HCT116 (cell line): ENCODE data around the gene DHX58. TPM values are rescaled to one million over a fixed set of nuclear protein-coding genes. Genes with fewer than 3 reads are reported as not detected.

Source experiments
- ATAC-seq: fragments of 200-7000 bp; cut with Tn5 transposase; 2 replicates; pipeline ENCODE4 v1.9.1; 2020; ENCODE audit warnings: mild to moderate bottlenecking, moderate library complexity
- BruUV-seq: library from RNA; stranded (reverse); fragments of 400-500 nt; replicated peaks from 2 replicates; lab custom pipeline; 2021; lab: Mats Ljungman, UMichigan
- CTCF ChIA-PET: fragments of 300-600 bp; sonication (Branson Sonifier 250); formaldehyde crosslinking; loops from one replicate; lab custom pipeline; 2021; ENCODE audit warnings: antibody characterized with exemption; lab: Charles Lee
- POLR2A ChIA-PET: fragments of 300-600, 350-600 bp; sonication (Branson Sonifier 250); formaldehyde crosslinking; loops from one replicate; lab custom pipeline; 2021; ENCODE audit warnings: antibody characterized with exemption; lab: Charles Lee
- RAD21 ChIA-PET, 2 experiments: fragments of 300-600 bp; sonication (Branson Sonifier 250); formaldehyde crosslinking; loops; one replicate each; lab custom pipeline; 2023; ENCODE audit warnings: low total read pairs in 2 of 2; ENCODE audit not compliant: uncharacterized antibody in 2 of 2, unreplicated experiment in 2 of 2, low non-redundant PET in 1 of 2; lab: Charles Lee
- DNase-seq: peaks from one replicate; pipeline ENCODE4 v3.0.0-alpha.2; 2010; ENCODE audit warnings: low read depth, low spot score
- H2AFZ ChIP-seq: fragments of 200-600 bp; shearing (Covaris generic), sonication (generic); 2 replicates; pipeline ENCODE4 v1.6.1; 2017; ENCODE audit warnings: low read depth, mixed run types, mixed read lengths, antibody characterized with exemption, low read length; ENCODE audit not compliant: poor library complexity, severe bottlenecking
- H3K27ac ChIP-seq: 2 replicates; pipeline ENCODE4 v1.5.1; 2012; ENCODE audit warnings: low read depth, low read length
- H3K27me3 ChIP-seq: fragments of 200-600 bp; sonication (generic); 2 replicates; pipeline ENCODE4 v1.6.1; 2016; ENCODE audit warnings: mixed run types, low read length, mixed read lengths; ENCODE audit not compliant: insufficient read depth
- H3K36me3 ChIP-seq, 2 experiments: fragments of 200-500 bp in 1 of 2; fragments of 200-600 bp in 1 of 2; sonication (Bioruptor generic) in 1 of 2; sonication (generic) in 1 of 2; 2 replicates each; pipeline versions ENCODE4 v1.5.1 to v1.6.1; 2014 to 2016; ENCODE audit warnings: low read length in 2 of 2, inconsistent platforms in 1 of 2, mixed read lengths in 1 of 2, mixed run types in 1 of 2; ENCODE audit not compliant: insufficient read depth in 2 of 2, control insufficient read depth in 1 of 2
- H3K4me1 ChIP-seq, 2 experiments: fragments of 200-600 bp in 1 of 2; sonication (generic) in 1 of 2; 2 replicates each; pipeline versions ENCODE4 v1.5.1 to v1.6.1; 2012 to 2017; ENCODE audit warnings: low read length in 2 of 2, inconsistent platforms in 1 of 2, mild to moderate bottlenecking in 1 of 2, mixed read lengths in 1 of 2, mixed run types in 1 of 2, moderate library complexity in 1 of 2; ENCODE audit not compliant: insufficient read depth in 2 of 2, control insufficient read depth in 1 of 2
- H3K4me2 ChIP-seq: fragments of 200-600 bp; sonication (generic); 2 replicates; pipeline ENCODE4 v1.6.1; 2017; ENCODE audit warnings: mixed run types, low read length, mixed read lengths
- H3K4me3 ChIP-seq, 2 experiments: fragments of 200-600 bp in 1 of 2; sonication (generic) in 1 of 2; replicated peaks in 1 of 2; 2 replicates each; pipeline ENCODE4 v1.5.1; 2011 to 2016; ENCODE audit warnings: low read length in 2 of 2, control low read depth in 1 of 2, low read depth in 1 of 2, mild to moderate bottlenecking in 1 of 2, mixed read lengths in 1 of 2, mixed run types in 1 of 2
- H3K79me2 ChIP-seq: fragments of 200-600 bp; sonication (generic); 2 replicates; pipeline ENCODE4 v1.6.1; 2017; ENCODE audit warnings: mild to moderate bottlenecking, mixed run types, low read length, moderate library complexity, mixed read lengths; ENCODE audit not compliant: insufficient read depth
- H3K9ac ChIP-seq: fragments of 200-600 bp; sonication (generic); 2 replicates; pipeline ENCODE4 v1.6.1; 2016; ENCODE audit warnings: low read length, mixed read lengths
- H3K9me2 ChIP-seq: fragments of 200-600 bp; sonication (generic), shearing (Covaris generic); 2 replicates; pipeline ENCODE4 v1.6.1; 2017; ENCODE audit warnings: mixed run types, mild to moderate bottlenecking, moderate library complexity; ENCODE audit not compliant: insufficient read depth
- H3K9me3 ChIP-seq, 2 experiments: fragments of 200-500 bp in 1 of 2; fragments of 200-600 bp in 1 of 2; sonication (Bioruptor generic) in 1 of 2; sonication (generic) in 1 of 2; 2 replicates each; pipeline ENCODE4 v1.6.1; 2014 to 2017; ENCODE audit warnings: low read length in 2 of 2, mixed read lengths in 2 of 2, inconsistent platforms in 1 of 2, low read depth in 1 of 2, mild to moderate bottlenecking in 1 of 2, mixed run types in 1 of 2, moderate library complexity in 1 of 2; ENCODE audit not compliant: control insufficient read depth in 1 of 2, insufficient read depth in 1 of 2
- H4K20me1 ChIP-seq: fragments of 200-600 bp; sonication (generic), shearing (Covaris generic); 2 replicates; pipeline ENCODE4 v1.6.1; 2017; ENCODE audit warnings: mixed run types, mild to moderate bottlenecking, moderate library complexity; ENCODE audit not compliant: insufficient read depth
- CTCF ChIP-seq, 3 experiments: fragments of 200-600 bp in 1 of 3; sonication (generic) in 1 of 3; IDR thresholded peaks in 2 of 3; conservative IDR thresholded peaks in 1 of 3; 2 replicates each; pipeline ENCODE4 v1.5.1; 2012 to 2017; ENCODE audit warnings: low read depth in 2 of 3, low read length in 2 of 3, antibody characterized with exemption in 1 of 3, borderline replicate concordance in 1 of 3, control low read depth in 1 of 3, mild to moderate bottlenecking in 1 of 3, mixed read lengths in 1 of 3, mixed run types in 1 of 3, moderate library complexity in 1 of 3; ENCODE audit not compliant: insufficient read depth in 1 of 3
- POLR2A ChIP-seq: IDR thresholded peaks from 2 replicates; pipeline ENCODE4 v1.7.0; 2011; ENCODE audit warnings: borderline replicate concordance; ENCODE audit not compliant: insufficient read depth, insufficient read length; ENCODE audit errors: extremely low read depth
- RAD21 ChIP-seq: IDR thresholded peaks from 2 replicates; pipeline ENCODE4 v1.6.1; 2012; ENCODE audit warnings: low read depth, mild to moderate bottlenecking
- YY1 ChIP-seq: IDR thresholded peaks from 2 replicates; pipeline ENCODE4 v1.6.1; 2011; ENCODE audit warnings: low read length, low read depth, moderate library complexity, mild to moderate bottlenecking; ENCODE audit not compliant: insufficient replicate concordance; ENCODE audit errors: extremely low read depth
- intact Hi-C: fragments of 100-400 bp; cut with micrococcal nuclease; formaldehyde crosslinking; loops from 2 replicates; pipeline ENCODE4 v1.10.0; 2022
- total RNA-seq: library from RNA; stranded (reverse); gene quantifications from one replicate; pipeline ENCODE4 v1.2.1, GENCODE V29; 2021; ENCODE audit not compliant: unreplicated experiment

Gene DHX58
- total RNA-seq, 1 experiment from 2014 or later = 1.2 TPM

DNA sequence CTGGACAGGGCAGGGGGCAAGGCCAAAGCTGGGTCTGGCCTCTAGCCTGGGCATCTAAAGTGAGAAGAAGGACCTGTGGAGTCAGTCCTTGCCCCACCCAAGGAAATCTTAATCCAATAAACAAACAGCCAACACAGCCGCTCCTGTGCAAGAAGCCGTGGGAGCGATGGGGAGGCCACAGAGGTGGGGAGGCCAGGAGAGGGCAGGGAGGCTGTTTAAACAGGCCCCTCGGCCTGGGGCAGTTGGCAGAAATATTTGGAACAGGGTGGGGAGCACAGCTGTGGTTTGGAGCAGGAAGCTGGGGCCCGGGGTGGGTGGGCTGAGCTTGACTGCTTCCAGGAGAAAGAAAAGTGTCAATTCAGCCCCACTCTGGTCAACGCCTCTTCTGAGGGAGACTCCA lies 19.6 kb downstream of the DHX58 start (continued):
- TF ChIP-seq CTCF (IDR thresholded peaks at IDR 0.05 in 2 of 3, conservative IDR thresholded peaks at IDR 0.05 in 1 of 3; ENCODE audit: borderline replicate concordance in 1 of 3, insufficient read depth in 1 of 3, low read depth in 2 of 3, low read length in 2 of 3) (no peak), RAD21 (no peak), POLR2A (no peak)
- TF ChIP-seq, all 23 proteins: peak for 0

DNA sequence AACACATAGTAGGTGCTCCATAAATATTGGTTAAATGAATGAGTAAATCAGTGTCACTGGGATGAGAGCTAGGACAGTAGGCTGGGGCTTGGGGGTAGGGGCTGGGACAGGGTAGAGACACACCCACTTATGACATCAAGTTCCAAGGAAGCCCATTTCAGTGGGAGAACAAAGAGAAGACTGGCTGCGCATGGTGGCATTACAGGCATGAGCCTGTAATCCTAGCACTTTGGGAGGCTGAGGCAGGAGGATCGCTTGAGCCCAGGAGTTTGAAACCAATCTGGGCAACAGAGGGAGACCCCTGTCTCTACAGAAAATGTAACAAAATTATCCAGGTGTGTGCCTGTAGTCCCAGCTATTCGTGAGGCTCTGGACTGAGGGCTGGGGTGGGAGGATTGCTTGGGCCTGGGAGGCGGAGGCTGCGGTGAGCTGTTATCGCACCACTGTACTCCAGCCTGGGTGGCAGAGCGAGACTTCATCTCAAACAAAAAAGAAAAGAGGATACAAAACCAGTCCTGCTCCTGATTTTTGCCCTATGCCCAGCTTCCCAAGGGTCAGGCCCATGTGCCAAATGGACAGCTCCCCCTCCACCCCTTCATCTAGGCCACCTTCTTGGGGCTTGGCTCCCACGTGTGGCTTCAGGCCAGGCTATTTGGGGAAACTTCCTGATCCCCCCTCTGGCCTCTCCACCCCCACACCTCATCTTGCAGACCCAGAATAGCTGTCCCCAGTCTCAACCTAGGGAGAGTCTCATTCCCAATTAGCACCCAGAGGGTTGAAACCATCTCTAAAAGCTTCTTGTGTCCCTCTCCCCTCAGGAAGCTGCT lies 21.3 kb downstream of the DHX58 start:
- Histone ChIP-seq H3K9me2 (no peaks in the 10 kb centered on the region), H3K9me3 (no peaks in the 10 kb centered on the region), H3K79me2 (no peaks in the 10 kb centered on the region), H3K27ac (no peak overlapping the region), H3K36me3 (no peaks in the 10 kb centered on the region), H3K9ac (no peak overlapping the region), H3K4me3 (no peak overlapping the region), H4K20me1 (no peaks in the 10 kb centered on the region), H3K4me2 (no peak overlapping the region), H2AFZ (no peak overlapping the region), H3K27me3 (no peaks in the 10 kb centered on the region), H3K4me1 (peaks cover 9 to 20% of the 10 kb centered on the region in 2 experiments; a peak in 3 of 4 replicates)
- intact Hi-C loops = no loop called here
- ATAC-seq = no peak
- TF ChIP-seq YY1 = no peak
- no peak for DNase-seq
- ChIA-PET POLR2A (no interaction called here), CTCF (interaction anchor here (0.8 to 2.6 kb wide), 3 partner anchors 10 to 23 kb away, joined by 3 to 15 read pairs (median 5); no protein-coding TSS in a partner anchor), RAD21 (no interaction called here)
- no TSS peak for BruUV-seq
